ENCODE measurements around the gene SFXN5. TPM values are rescaled to one million over a fixed set of nuclear protein-coding genes. Genes with fewer than 3 reads are reported as not detected.

SFXN5 gene
- total RNA-seq, 1 donor from 2014 or later = 5.1 TPM

- DNase-seq = no peak
Observed at GRCh38 chr2:72940361-72940760, 131.2 kb downstream of the SFXN5 start.

- no peak for DNase-seq
Observed at GRCh38 chr2:72938455-72938854, 133.1 kb downstream of the SFXN5 start.

GRCh38 chr2:72937356-72937669 lies 134.2 kb downstream of the SFXN5 start:
- no peak for DNase-seq

GRCh38 chr2:72936660-72937355 lies 134.7 kb downstream of the SFXN5 start:
- no peak for DNase-seq

GRCh38 chr2:72935611-72935957 lies 135.9 kb downstream of the SFXN5 start:
- no peak for DNase-seq

- DNase-seq = no peak
Observed at GRCh38 chr2:72934683-72935610, 136.6 kb downstream of the SFXN5 start.

- no peak for DNase-seq
Observed at GRCh38 chr2:72933646-72934151, 137.8 kb downstream of the SFXN5 start.

GRCh38 chr2:72933207-72933606 lies 138.3 kb downstream of the SFXN5 start:
- no peak for DNase-seq

- DNase-seq = no peak
Observed at GRCh38 chr2:72932805-72933204, 138.7 kb downstream of the SFXN5 start.

- no peak for DNase-seq
Observed at GRCh38 chr2:72932045-72932740, 139.3 kb downstream of the SFXN5 start.

- no peak for DNase-seq
Observed at GRCh38 chr2:72931280-72931910, 140.1 kb downstream of the SFXN5 start.

- DNase-seq = no peak
Observed at GRCh38 chr2:72929010-72929409, 142.5 kb downstream of the SFXN5 start.

- no peak for DNase-seq
Observed at GRCh38 chr2:72927619-72928550, 143.6 kb downstream of the SFXN5 start.

GRCh38 chr2:72926811-72927465 lies 144.6 kb downstream of the SFXN5 start:
- no peak for DNase-seq

GRCh38 chr2:72926368-72926767 lies 145.1 kb downstream of the SFXN5 start:
- DNase-seq = no peak

GRCh38 chr2:72925328-72925943 lies 146.1 kb downstream of the SFXN5 start:
- no peak for DNase-seq

GRCh38 chr2:72924353-72925240 lies 146.9 kb downstream of the SFXN5 start:
- DNase-seq = no peak

GRCh38 chr2:72923833-72924352 lies 147.6 kb downstream of the SFXN5 start:
- DNase-seq = no peak

GRCh38 chr2:72921853-72922252 lies 149.7 kb downstream of the SFXN5 start:
- no peak for DNase-seq

All from skin of body (tissue), 2 donors.